ENCODE results near the gene LRRC8A. TPM values are rescaled to one million over a fixed set of nuclear protein-coding genes. Genes with fewer than 3 reads are reported as not detected.
A peak's percentile ranks its signal among the peaks of the same experiment; 100 is the strongest.
"Not testable (repeated sequence)": the region's sequence is repeated elsewhere in the genome, so short reads cannot be mapped to it uniquely, and the experiment has no call there.

LRRC8A gene
- total RNA-seq, 1 experiment from 2014 or later, result 22.0 TPM

GRCh38 chr9:128851779-128852600 is 29.9 kb upstream of the LRRC8A start:
- H3K27me3 ChIP-seq (ENCODE audit: insufficient read depth, low read length); H3K4me3 ChIP-seq (replicated peaks in 1 of 2; ENCODE audit: low read depth in 1 of 2, low read length in 2 of 2); H3K4me1 ChIP-seq (ENCODE audit: control insufficient read depth in 1 of 2, insufficient read depth in 2 of 2, low read length in 2 of 2); H2AFZ ChIP-seq (ENCODE audit: low read depth, low read length, poor library complexity, severe bottlenecking); H3K9ac ChIP-seq (ENCODE audit: low read length); H3K27ac ChIP-seq (ENCODE audit: low read depth, low read length); H3K79me2 ChIP-seq (ENCODE audit: insufficient read depth, low read length); POLR2A ChIA-PET; BruUV-seq (replicated peaks); H3K4me2 ChIP-seq (ENCODE audit: low read length); H3K36me3 ChIP-seq (ENCODE audit: control insufficient read depth in 1 of 2, insufficient read depth in 2 of 2, low read length in 2 of 2); RAD21 ChIA-PET (ENCODE audit: low non-redundant PET in 1 of 2, low total read pairs in 2 of 2, uncharacterized antibody in 2 of 2, unreplicated experiment in 2 of 2); H3K9me2 ChIP-seq (ENCODE audit: insufficient read depth); H4K20me1 ChIP-seq (ENCODE audit: insufficient read depth): not testable (repeated sequence)
- peak; percentile 78 for ATAC-seq
- peak; percentile 48 to 71 (median 48) for TF ChIP-seq CTCF (IDR thresholded peaks at IDR 0.05 in 2 of 3, conservative IDR thresholded peaks at IDR 0.05 in 1 of 3; ENCODE audit: borderline replicate concordance in 1 of 3, insufficient read depth in 1 of 3, low read depth in 2 of 3, low read length in 2 of 3)
- peak; percentile 75 for TF ChIP-seq RAD21 (IDR thresholded peaks at IDR 0.05; ENCODE audit: low read depth)
- DNase-seq (ENCODE audit: low read depth, low spot score), result peak; percentile 50
- CTCF ChIA-PET, result interaction anchor here (0.8 to 1.5 kb wide), 4 partner anchors 22 to 96 kb away, joined by 3 to 10 read pairs (median 3); partner anchors contain the start of genes ENDOG and SPOUT1
- intact Hi-C loops (cut with micrococcal nuclease), result loop anchor here (1.0 kb wide), 1 partner anchor 76 kb away; no protein-coding TSS in a partner anchor
- H3K9me3 ChIP-seq (ENCODE audit: control insufficient read depth in 1 of 2, insufficient read depth in 1 of 2, low read depth in 1 of 2, low read length in 2 of 2), result peaks cover 10% of the 10 kb centered on the region in 2 experiments; a peak in 2 of 4 replicates

DNA sequence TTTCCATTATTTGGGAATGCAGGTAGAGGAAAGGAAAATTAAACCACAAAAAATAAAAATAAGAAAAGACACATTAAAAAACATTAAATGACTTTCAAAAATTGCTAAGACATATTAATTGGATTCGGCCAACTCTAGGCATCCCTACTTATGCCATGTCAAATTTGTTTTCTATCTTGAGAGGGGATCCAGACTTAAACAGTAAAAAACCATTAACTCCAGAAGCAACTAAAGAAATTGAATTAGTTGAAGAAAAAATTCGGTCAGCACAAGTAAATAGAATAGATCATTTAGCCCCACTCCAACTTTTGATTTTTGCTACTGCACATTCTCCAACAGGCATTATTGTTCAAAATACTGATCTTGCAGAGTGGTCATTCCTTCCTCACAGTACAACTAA is 29.3 kb upstream of the LRRC8A start:
- H3K4me1 ChIP-seq (ENCODE audit: control insufficient read depth in 1 of 2, insufficient read depth in 2 of 2, low read length in 2 of 2); H4K20me1 ChIP-seq (ENCODE audit: insufficient read depth); H3K9me3 ChIP-seq (ENCODE audit: control insufficient read depth in 1 of 2, insufficient read depth in 1 of 2, low read depth in 1 of 2, low read length in 2 of 2); H2AFZ ChIP-seq (ENCODE audit: low read depth, low read length, poor library complexity, severe bottlenecking); H3K79me2 ChIP-seq (ENCODE audit: insufficient read depth, low read length); H3K9me2 ChIP-seq (ENCODE audit: insufficient read depth); H3K27me3 ChIP-seq (ENCODE audit: insufficient read depth, low read length); RAD21 ChIA-PET (ENCODE audit: low non-redundant PET in 1 of 2, low total read pairs in 2 of 2, uncharacterized antibody in 2 of 2, unreplicated experiment in 2 of 2); ATAC-seq; BruUV-seq (replicated peaks); H3K9ac ChIP-seq (ENCODE audit: low read length); H3K4me2 ChIP-seq (ENCODE audit: low read length); H3K27ac ChIP-seq (ENCODE audit: low read depth, low read length); DNase-seq (ENCODE audit: low read depth, low spot score); H3K36me3 ChIP-seq (ENCODE audit: control insufficient read depth in 1 of 2, insufficient read depth in 2 of 2, low read length in 2 of 2); POLR2A ChIA-PET; H3K4me3 ChIP-seq (replicated peaks in 1 of 2; ENCODE audit: low read depth in 1 of 2, low read length in 2 of 2): not testable (repeated sequence)
- CTCF ChIA-PET, result interaction anchor here (0.8 to 1.5 kb wide), 4 partner anchors 23 to 96 kb away, joined by 3 to 10 read pairs (median 3); partner anchors contain the start of genes ENDOG and SPOUT1
- intact Hi-C loops (cut with micrococcal nuclease), result loop anchor here (1.0 kb wide), 1 partner anchor 76 kb away; no protein-coding TSS in a partner anchor

DNA sequence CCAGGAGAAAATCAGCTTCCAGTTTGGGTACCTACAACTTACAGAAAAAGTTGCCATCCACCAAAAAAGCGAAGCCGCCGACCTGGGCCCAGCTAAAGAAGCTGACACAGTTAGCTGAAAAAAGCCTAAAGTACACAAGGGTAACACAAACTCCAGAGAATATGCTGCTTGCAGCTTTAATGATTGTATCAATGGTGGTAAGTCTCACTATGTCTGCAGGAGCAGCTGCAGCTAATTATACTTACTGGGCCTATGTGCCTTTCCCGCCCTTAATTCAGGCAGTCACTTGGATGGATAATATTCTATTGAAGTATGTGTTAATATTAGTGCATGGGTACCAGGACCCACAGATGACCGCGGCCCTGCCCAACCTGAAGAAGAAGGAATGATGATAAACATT is 27.5 kb upstream of the LRRC8A start:
- DNase-seq (ENCODE audit: low read depth, low spot score); H3K9me2 ChIP-seq (ENCODE audit: insufficient read depth); H2AFZ ChIP-seq (ENCODE audit: low read depth, low read length, poor library complexity, severe bottlenecking); ATAC-seq; H4K20me1 ChIP-seq (ENCODE audit: insufficient read depth); BruUV-seq (replicated peaks); H3K27me3 ChIP-seq (ENCODE audit: insufficient read depth, low read length); H3K4me1 ChIP-seq (ENCODE audit: control insufficient read depth in 1 of 2, insufficient read depth in 2 of 2, low read length in 2 of 2); H3K36me3 ChIP-seq (ENCODE audit: control insufficient read depth in 1 of 2, insufficient read depth in 2 of 2, low read length in 2 of 2); H3K4me3 ChIP-seq (replicated peaks in 1 of 2; ENCODE audit: low read depth in 1 of 2, low read length in 2 of 2); H3K9ac ChIP-seq (ENCODE audit: low read length); POLR2A ChIA-PET; H3K79me2 ChIP-seq (ENCODE audit: insufficient read depth, low read length); H3K4me2 ChIP-seq (ENCODE audit: low read length); H3K27ac ChIP-seq (ENCODE audit: low read depth, low read length); H3K9me3 ChIP-seq (ENCODE audit: control insufficient read depth in 1 of 2, insufficient read depth in 1 of 2, low read depth in 1 of 2, low read length in 2 of 2); CTCF ChIA-PET; RAD21 ChIA-PET (ENCODE audit: low non-redundant PET in 1 of 2, low total read pairs in 2 of 2, uncharacterized antibody in 2 of 2, unreplicated experiment in 2 of 2); intact Hi-C loops (cut with micrococcal nuclease): not testable (repeated sequence)

GRCh38 chr9:128858476-128858875 is 23.5 kb upstream of the LRRC8A start:
- H2AFZ ChIP-seq (ENCODE audit: low read depth, low read length, poor library complexity, severe bottlenecking); H3K4me3 ChIP-seq (replicated peaks in 1 of 2; ENCODE audit: low read depth in 1 of 2, low read length in 2 of 2); H3K9ac ChIP-seq (ENCODE audit: low read length); H3K36me3 ChIP-seq (ENCODE audit: control insufficient read depth in 1 of 2, insufficient read depth in 2 of 2, low read length in 2 of 2); intact Hi-C loops (cut with micrococcal nuclease); RAD21 ChIA-PET (ENCODE audit: low non-redundant PET in 1 of 2, low total read pairs in 2 of 2, uncharacterized antibody in 2 of 2, unreplicated experiment in 2 of 2); H3K9me2 ChIP-seq (ENCODE audit: insufficient read depth); BruUV-seq (replicated peaks); H3K27me3 ChIP-seq (ENCODE audit: insufficient read depth, low read length); H3K4me1 ChIP-seq (ENCODE audit: control insufficient read depth in 1 of 2, insufficient read depth in 2 of 2, low read length in 2 of 2); H3K27ac ChIP-seq (ENCODE audit: low read depth, low read length); ATAC-seq; DNase-seq (ENCODE audit: low read depth, low spot score); POLR2A ChIA-PET; H3K79me2 ChIP-seq (ENCODE audit: insufficient read depth, low read length); H4K20me1 ChIP-seq (ENCODE audit: insufficient read depth); H3K9me3 ChIP-seq (ENCODE audit: control insufficient read depth in 1 of 2, insufficient read depth in 1 of 2, low read depth in 1 of 2, low read length in 2 of 2); H3K4me2 ChIP-seq (ENCODE audit: low read length): not testable (repeated sequence)
- CTCF ChIA-PET, result interaction anchor here (0.7 kb wide), 1 partner anchor 70 kb away, joined by 3 read pairs; no protein-coding TSS in a partner anchor
